MCF 10A (cell line): ENCODE measurements around the gene ADAMTS5. TPM values are rescaled to one million over a fixed set of nuclear protein-coding genes. Genes with fewer than 3 reads are reported as not detected.

ENCODE experiments used
- BruUV-seq: library from RNA; stranded (reverse); fragments of 400-500 nt; replicated peaks from 2 replicates; lab custom pipeline; 2021; lab: Mats Ljungman, UMichigan
- CTCF ChIA-PET: fragments of 300-600 bp; sonication (Branson Sonifier 250); formaldehyde crosslinking; extraction: SDS; loops from one replicate; lab custom pipeline; 2021; ENCODE audit warnings: antibody characterized with exemption, inconsistent platforms; lab: Yijun Ruan, JAX
- POLR2A ChIA-PET: fragments of 300-600, 350-650 bp; sonication (Branson Sonifier 250); formaldehyde crosslinking; extraction: SDS; loops from one replicate; lab custom pipeline; 2020; ENCODE audit warnings: antibody characterized with exemption, inconsistent platforms; lab: Yijun Ruan, JAX
- DNase-seq: peaks from one replicate; pipeline ENCODE4 v3.0.0-alpha.2; 2018; ENCODE audit not compliant: unreplicated experiment
- H3K27ac Mint-ChIP-seq: one replicate; pipeline ENCODE4 v1.8.0; 2022; ENCODE audit warnings: mild to moderate bottlenecking, low read depth, mixed read lengths; ENCODE audit not compliant: unreplicated experiment
- H3K27me3 Mint-ChIP-seq: one replicate; pipeline ENCODE4 v1.8.0; 2022; ENCODE audit warnings: mixed read lengths; ENCODE audit not compliant: insufficient read depth, unreplicated experiment
- H3K36me3 Mint-ChIP-seq: one replicate; pipeline ENCODE4 v1.8.0; 2022; ENCODE audit warnings: mild to moderate bottlenecking, moderate library complexity, mixed read lengths; ENCODE audit not compliant: insufficient read depth, unreplicated experiment
- H3K4me1 Mint-ChIP-seq: one replicate; pipeline ENCODE4 v1.8.0; 2022; ENCODE audit warnings: mixed read lengths; ENCODE audit not compliant: insufficient read depth, unreplicated experiment
- H3K4me3 Mint-ChIP-seq: one replicate; pipeline ENCODE4 v1.8.0; 2022; ENCODE audit warnings: mild to moderate bottlenecking, moderate library complexity, mixed read lengths; ENCODE audit not compliant: unreplicated experiment
- H3K9me3 Mint-ChIP-seq: one replicate; pipeline ENCODE4 v1.8.0; 2022; ENCODE audit warnings: mixed read lengths; ENCODE audit not compliant: unreplicated experiment
- CTCF ChIP-seq: fragments of 200-600 bp; IDR thresholded peaks from one replicate; pipeline ENCODE4 v1.8.0; 2022; ENCODE audit warnings: antibody characterized with exemption, mild to moderate bottlenecking; ENCODE audit not compliant: unreplicated experiment
- intact Hi-C: fragments of 100-400 bp; cut with micrococcal nuclease; formaldehyde crosslinking; loops from 2 replicates; pipeline ENCODE4 v1.14.1; 2022
- total RNA-seq: library from RNA; stranded (reverse); gene quantifications from 2 replicates; pipeline ENCODE4 v1.2.3, GENCODE V29; 2022

ADAMTS5 gene
- total RNA-seq, 1 experiment from 2014 or later: not detected

- H3K27ac Mint-ChIP-seq: no peak overlapping the region
- no peaks in the 10 kb centered on the region for H3K4me1 Mint-ChIP-seq
- intact Hi-C loops: no loop called here
- peaks cover 8% of the 10 kb centered on the region for H3K9me3 Mint-ChIP-seq
- no peak for TF ChIP-seq CTCF
- DNase-seq: no peak
- no peak overlapping the region for H3K4me3 Mint-ChIP-seq
- ChIA-PET CTCF (interaction anchor here (0.6 to 1.0 kb wide), 3 partner anchors 22 to 164 kb away, joined by 3 to 4 read pairs (median 4); no protein-coding TSS in a partner anchor), POLR2A (no interaction called here)
- H3K36me3 Mint-ChIP-seq: no peaks in the 10 kb centered on the region
- BruUV-seq: no TSS peak
- H3K27me3 Mint-ChIP-seq: no peaks in the 10 kb centered on the region
Observed at GRCh38 chr21:26977746-26978145, 10.9 kb upstream of the ADAMTS5 start.

DNA sequence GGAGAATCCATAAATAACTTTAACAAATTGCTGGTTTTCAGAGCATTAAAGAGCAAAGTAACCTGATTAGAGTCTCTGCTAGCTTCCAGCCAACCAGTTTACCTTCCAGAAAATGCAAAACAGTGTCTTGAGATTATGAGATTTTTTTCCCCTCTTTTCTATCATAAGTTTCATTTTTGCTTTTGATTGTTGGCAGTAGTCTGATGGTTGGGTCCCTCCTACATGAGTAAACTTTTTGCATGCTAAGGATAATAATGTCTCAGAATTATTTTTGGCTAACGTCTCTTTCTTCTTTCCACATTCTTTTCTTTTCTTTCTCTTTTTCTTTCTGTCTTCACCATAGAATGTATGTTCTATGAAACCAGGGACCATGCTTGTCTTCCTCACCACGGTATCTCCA, 6.3 kb upstream of the ADAMTS5 start:
- H3K27ac Mint-ChIP-seq: no peak overlapping the region
- ChIA-PET POLR2A (no interaction called here), CTCF (no interaction called here)
- intact Hi-C loops: no loop called here
- no TSS peak for BruUV-seq
- H3K36me3 Mint-ChIP-seq: no peaks in the 10 kb centered on the region
- TF ChIP-seq CTCF: no peak
- H3K9me3 Mint-ChIP-seq: no peaks in the 10 kb centered on the region
- H3K4me1 Mint-ChIP-seq: no peaks in the 10 kb centered on the region
- no peak overlapping the region for H3K4me3 Mint-ChIP-seq
- no peaks in the 10 kb centered on the region for H3K27me3 Mint-ChIP-seq
- no peak for DNase-seq

DNA sequence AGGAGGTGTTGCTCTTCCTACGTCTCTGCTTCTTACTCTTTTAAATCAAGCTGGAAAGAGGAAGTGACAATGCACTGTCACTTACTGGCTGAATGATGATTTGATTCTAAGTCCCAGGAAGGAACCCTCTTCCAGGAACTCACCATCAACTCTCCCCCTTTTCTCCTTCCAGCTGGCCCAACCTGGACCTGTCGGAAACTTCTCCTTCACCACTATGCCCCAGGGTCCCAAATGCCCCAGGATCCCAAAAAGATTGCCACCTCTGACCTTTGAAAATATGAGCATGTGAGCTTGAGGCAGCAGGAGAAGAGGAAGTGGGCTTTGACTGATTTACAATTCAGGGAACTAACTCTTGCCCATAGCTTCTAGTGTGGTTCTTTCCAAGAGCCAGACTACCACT, 5.3 kb upstream of the ADAMTS5 start:
- TF ChIP-seq CTCF: no peak
- no peak for DNase-seq
- Mint-ChIP-seq H3K27ac (no peak overlapping the region), H3K9me3 (no peaks in the 10 kb centered on the region), H3K27me3 (no peaks in the 10 kb centered on the region), H3K36me3 (no peaks in the 10 kb centered on the region), H3K4me1 (peaks cover 6% of the 10 kb centered on the region), H3K4me3 (no peak overlapping the region)
- POLR2A ChIA-PET: no interaction called here
- CTCF ChIA-PET: interaction anchor here (0.6 to 0.7 kb wide), 3 partner anchors 34 to 589 kb away, joined by 3 to 4 read pairs (median 4); no protein-coding TSS in a partner anchor
- intact Hi-C loops: no loop called here
- no TSS peak for BruUV-seq

DNA sequence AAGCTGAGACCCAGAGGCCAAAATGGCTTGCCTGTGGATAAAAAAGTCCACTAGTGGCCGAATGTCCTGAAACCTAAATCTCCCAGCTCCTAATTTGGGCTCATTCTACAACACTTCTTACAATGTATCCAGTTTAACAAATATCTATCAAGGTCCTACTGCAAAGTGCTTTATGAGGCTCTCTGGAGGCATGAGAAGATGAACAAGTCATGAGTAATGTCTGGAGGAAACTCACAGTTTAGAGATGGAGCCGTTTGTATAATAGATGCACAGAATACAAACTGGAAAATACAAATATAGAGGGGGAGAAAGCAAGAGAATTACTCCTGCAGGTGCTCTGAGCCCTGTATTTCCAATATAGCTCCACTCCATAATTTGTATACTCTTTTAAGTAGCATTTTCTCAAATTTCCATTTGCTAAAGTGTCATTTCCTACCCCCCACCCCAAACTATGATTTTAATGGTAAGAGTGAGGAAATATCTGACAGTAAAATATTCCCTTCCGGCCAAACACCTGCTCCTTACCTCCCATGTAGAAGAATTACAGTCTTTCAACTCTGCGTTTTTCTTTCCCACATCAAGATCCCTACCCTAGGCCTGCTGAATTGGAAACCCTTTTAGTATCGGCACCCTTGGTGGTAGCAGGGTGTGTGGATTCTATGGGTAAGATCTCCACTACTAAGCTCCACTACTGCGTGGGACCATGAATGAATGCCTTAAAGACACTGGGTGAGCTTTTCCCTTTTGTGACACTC, 3.3 kb upstream of the ADAMTS5 start:
- intact Hi-C loops: loop anchor here (10.0 kb wide), 1 partner anchor 735 kb away; no protein-coding TSS in a partner anchor
- Mint-ChIP-seq H3K36me3 (no peaks in the 10 kb centered on the region), H3K9me3 (no peaks in the 10 kb centered on the region), H3K4me1 (peaks cover 10% of the 10 kb centered on the region), H3K27ac (no peak overlapping the region), H3K27me3 (no peaks in the 10 kb centered on the region), H3K4me3 (no peak overlapping the region)
- TF ChIP-seq CTCF: no peak
- BruUV-seq: no TSS peak
- no peak for DNase-seq
- ChIA-PET POLR2A (interaction anchor here (1.2 to 1.3 kb wide), 2 partner anchors 9 to 13 kb away, joined by 3 to 4 read pairs; no protein-coding TSS in a partner anchor), CTCF (interaction anchor here (1.0 kb wide), 1 partner anchor 595 kb away, joined by 3 read pairs; no protein-coding TSS in a partner anchor)
